Breast epithelium (tissue), 3 donors: ENCODE measurements around the gene FHL3.

Experiments used
- POLR2A ChIP-seq: fragments of 450-650 bp; IDR thresholded peaks from one replicate; pipeline ENCODE4 v1.6.1; 2016; ENCODE audit warnings: antibody characterized with exemption, mild to moderate bottlenecking, moderate library complexity
- TF ChIP-seq, protein P1 (sequence below), 3 donors: fragments of 450-650 bp; IDR thresholded peaks; one replicate each; pipeline ENCODE4 v1.5.1; 2016 to 2017; ENCODE audit warnings: antibody characterized with exemption in 3 of 3, mild to moderate bottlenecking in 3 of 3, moderate library complexity in 3 of 3

DNA sequence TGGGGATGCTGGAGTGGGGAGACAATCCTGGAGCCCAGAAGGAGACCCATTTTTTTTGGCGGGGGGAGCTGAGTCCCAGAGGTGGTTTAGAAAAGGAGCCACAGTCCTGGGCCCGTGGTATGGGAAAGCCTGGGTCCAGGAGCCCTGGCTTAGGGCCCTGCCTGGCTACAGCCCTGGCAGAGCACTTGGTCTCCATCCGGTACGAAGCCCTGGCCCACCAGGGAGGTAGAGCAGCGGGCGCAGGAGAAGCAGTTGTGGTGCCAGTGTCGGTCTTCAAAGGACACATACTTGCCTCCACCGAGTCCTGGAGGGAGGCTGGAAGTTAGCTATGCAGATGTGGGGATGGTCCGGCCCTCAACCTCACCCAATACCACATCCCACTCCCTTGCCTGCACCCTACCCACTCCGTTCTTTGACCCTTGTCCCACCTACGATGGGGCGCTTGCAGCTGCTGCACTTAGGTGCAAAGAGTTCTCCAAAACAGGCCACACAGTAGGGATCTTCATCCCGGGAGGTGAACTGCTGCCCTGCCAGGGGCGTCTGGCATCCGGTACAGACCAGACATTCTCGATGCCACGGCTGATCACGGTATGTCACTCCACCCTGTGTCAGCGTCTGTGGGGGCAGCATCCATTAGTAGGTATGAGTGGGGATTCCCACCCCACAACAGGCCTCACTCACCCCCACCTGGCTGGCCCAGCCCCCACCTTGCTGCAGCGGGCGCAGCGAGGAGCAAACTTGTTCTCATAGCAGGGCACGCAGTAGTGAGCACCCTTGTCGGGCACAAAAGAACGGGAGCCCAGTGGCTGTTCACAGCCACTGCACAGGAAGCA lies 7.8 kb downstream of the FHL3 start:
- TF ChIP-seq, protein P1, sequence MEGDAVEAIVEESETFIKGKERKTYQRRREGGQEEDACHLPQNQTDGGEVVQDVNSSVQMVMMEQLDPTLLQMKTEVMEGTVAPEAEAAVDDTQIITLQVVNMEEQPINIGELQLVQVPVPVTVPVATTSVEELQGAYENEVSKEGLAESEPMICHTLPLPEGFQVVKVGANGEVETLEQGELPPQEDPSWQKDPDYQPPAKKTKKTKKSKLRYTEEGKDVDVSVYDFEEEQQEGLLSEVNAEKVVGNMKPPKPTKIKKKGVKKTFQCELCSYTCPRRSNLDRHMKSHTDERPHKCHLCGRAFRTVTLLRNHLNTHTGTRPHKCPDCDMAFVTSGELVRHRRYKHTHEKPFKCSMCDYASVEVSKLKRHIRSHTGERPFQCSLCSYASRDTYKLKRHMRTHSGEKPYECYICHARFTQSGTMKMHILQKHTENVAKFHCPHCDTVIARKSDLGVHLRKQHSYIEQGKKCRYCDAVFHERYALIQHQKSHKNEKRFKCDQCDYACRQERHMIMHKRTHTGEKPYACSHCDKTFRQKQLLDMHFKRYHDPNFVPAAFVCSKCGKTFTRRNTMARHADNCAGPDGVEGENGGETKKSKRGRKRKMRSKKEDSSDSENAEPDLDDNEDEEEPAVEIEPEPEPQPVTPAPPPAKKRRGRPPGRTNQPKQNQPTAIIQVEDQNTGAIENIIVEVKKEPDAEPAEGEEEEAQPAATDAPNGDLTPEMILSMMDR (IDR thresholded peaks at IDR 0.05), result no peak
- TF ChIP-seq POLR2A, result no peak
